Subcutaneous abdominal adipose tissue (tissue), 5 donors: ENCODE measurements around the gene GTF3C4.

Source experiments
- H3K27ac ChIP-seq: one replicate; pipeline ENCODE4 v1.7.0; 2013; ENCODE audit warnings: low read depth, mild to moderate bottlenecking, inconsistent platforms, low read length, moderate library complexity
- H3K27me3 ChIP-seq, 5 donors: one replicate each; pipeline ENCODE4 v1.7.0; 2013; ENCODE audit warnings: low read length in 5 of 5, inconsistent platforms in 1 of 5; ENCODE audit not compliant: control insufficient read depth in 5 of 5, insufficient read depth in 4 of 5
- H3K36me3 ChIP-seq, 5 donors: one replicate each; pipeline ENCODE4 v1.7.0; 2013; ENCODE audit warnings: low read length in 5 of 5; ENCODE audit not compliant: control insufficient read depth in 5 of 5, insufficient read depth in 5 of 5
- H3K4me1 ChIP-seq, 5 donors: one replicate each; pipeline ENCODE4 v1.7.0; 2013; ENCODE audit warnings: low read length in 5 of 5, mild to moderate bottlenecking in 3 of 5, moderate library complexity in 1 of 5; ENCODE audit not compliant: control insufficient read depth in 5 of 5, insufficient read depth in 5 of 5
- H3K4me3 ChIP-seq, 5 donors: one replicate each; pipeline ENCODE4 v1.7.0; 2013; ENCODE audit warnings: low read length in 5 of 5, low read depth in 1 of 5
- H3K9ac ChIP-seq, 5 donors: one replicate each; pipeline ENCODE4 v1.7.0; 2013; ENCODE audit warnings: low read length in 5 of 5, mild to moderate bottlenecking in 4 of 5, moderate library complexity in 3 of 5
- H3K9me3 ChIP-seq, 5 donors: one replicate each; pipeline ENCODE4 v1.7.0; 2013; ENCODE audit warnings: low read length in 5 of 5; ENCODE audit not compliant: control insufficient read depth in 5 of 5
- donor health status: healthy.
- donor health status: healthy.
- donor health status: healthy.
- donor health status: healthy.
- donor health status: healthy.

The GTF3C4 gene

DNA sequence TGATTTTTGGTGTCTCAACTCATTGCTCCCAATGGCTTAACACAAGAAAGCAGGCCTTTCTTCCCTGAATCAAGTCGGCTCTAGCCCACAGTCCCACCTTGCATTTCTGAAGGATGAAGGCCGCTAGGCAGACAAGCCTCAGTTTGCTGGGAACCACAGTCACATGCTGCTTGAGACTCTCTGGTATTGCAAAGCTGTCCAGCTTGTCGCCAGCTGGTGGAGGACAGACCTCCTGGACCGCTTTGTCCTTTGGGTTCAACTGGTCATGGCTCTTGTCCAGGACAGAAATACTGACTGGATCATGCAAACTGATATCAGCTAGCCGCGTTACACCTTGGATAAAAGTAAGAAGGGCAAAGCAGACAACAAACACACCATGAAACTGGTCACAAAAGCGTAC lies 23.5 kb upstream of the GTF3C4 start:
- Histone ChIP-seq H3K9me3 (no peaks in the 10 kb centered on the region), H3K27ac (no peak overlapping the region), H3K4me3 (no peak overlapping the region), H3K9ac (no peak overlapping the region), H3K27me3 (no peaks in the 10 kb centered on the region), H3K36me3 (peaks cover 36 to 85% (median 74%) of the 10 kb centered on the region in 5 donors), H3K4me1 (no peaks in the 10 kb centered on the region)

DNA sequence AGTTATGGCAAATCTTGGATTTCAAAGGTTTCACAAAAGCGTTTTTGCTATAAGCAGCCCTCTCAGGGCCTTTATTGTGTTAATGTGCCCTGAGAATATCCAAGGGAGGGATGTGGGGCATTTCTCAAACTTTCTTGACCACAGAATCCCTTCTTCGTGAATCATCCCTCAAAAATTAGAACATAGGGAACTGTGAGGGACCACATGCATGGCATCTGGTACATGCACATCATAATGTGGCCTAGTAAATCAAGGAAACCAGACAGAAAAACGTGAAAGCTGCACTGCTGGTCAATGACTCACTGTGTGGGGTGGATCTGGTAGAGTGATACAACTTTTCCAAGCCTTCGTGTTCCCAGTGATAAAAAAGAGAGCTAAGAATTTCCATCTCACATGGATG lies 22.9 kb upstream of the GTF3C4 start:
- H3K27ac ChIP-seq, result no peak overlapping the region
- H3K4me1 ChIP-seq, result no peaks in the 10 kb centered on the region
- no peak overlapping the region for H3K4me3 ChIP-seq
- no peaks in the 10 kb centered on the region for H3K9me3 ChIP-seq
- peaks cover 38 to 84% (median 74%) of the 10 kb centered on the region in 5 donors for H3K36me3 ChIP-seq
- H3K27me3 ChIP-seq, result no peaks in the 10 kb centered on the region
- no peak overlapping the region for H3K9ac ChIP-seq

DNA sequence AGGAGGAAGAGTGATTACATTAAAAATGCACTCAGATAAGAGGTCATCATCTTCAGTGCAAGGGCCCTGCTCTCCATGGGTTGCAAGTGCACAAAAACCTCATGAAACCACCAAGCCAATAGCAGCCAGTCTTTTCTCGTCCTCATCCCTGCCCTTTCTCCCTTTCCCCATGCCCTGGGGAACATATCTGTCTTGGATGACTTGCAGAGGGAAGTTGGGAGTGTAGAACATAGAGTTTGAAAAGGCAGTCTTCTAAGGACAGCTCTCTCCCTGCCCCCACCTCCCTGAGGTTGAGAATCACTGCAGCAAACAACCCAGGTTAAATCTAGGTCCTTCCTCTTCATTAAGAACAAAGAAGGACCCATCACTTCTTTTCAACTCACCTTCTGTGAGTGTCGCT lies 22.5 kb upstream of the GTF3C4 start:
- no peak overlapping the region for H3K9ac ChIP-seq
- no peaks in the 10 kb centered on the region for H3K9me3 ChIP-seq
- no peak overlapping the region for H3K27ac ChIP-seq
- no peaks in the 10 kb centered on the region for H3K27me3 ChIP-seq
- no peaks in the 10 kb centered on the region for H3K4me1 ChIP-seq
- H3K4me3 ChIP-seq, result no peak overlapping the region
- peaks cover 38 to 86% (median 75%) of the 10 kb centered on the region in 5 donors for H3K36me3 ChIP-seq

GRCh38 chr9:132648283-132648682 lies 22.0 kb upstream of the GTF3C4 start:
- no peak overlapping the region for H3K9ac ChIP-seq

DNA sequence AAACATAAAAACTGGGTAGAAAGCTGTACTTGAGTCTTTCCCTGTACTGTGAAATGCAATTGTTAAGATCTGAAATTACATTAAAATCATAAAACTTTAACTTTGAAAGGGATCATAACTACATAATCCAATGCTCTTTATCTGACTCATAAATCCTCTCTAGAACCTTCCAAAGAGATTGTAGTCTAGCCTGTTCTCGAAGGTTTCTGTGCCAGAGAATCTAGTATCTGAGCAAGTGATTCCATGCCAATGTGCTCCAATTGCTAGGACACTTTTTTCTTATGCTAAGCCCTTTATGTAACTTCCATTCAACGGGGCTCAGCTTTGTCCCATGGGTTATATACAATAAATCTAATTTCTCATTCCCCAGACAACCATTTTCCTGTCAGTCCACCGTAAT lies 21.6 kb upstream of the GTF3C4 start:
- no peak overlapping the region for H3K4me3 ChIP-seq
- no peak overlapping the region for H3K9ac ChIP-seq
- H3K36me3 ChIP-seq, result peaks cover 38 to 77% (median 68%) of the 10 kb centered on the region in 5 donors
- no peaks in the 10 kb centered on the region for H3K4me1 ChIP-seq
- no peak overlapping the region for H3K27ac ChIP-seq
- no peaks in the 10 kb centered on the region for H3K27me3 ChIP-seq
- H3K9me3 ChIP-seq, result no peaks in the 10 kb centered on the region

More at GRCh38 chr9:132648283-132648682, 22.0 kb upstream of the GTF3C4 start:
- no peak overlapping the region for H3K4me3 ChIP-seq
- H3K27me3 ChIP-seq, result no peaks in the 10 kb centered on the region
- H3K9me3 ChIP-seq, result no peaks in the 10 kb centered on the region
- H3K27ac ChIP-seq, result no peak overlapping the region
- peaks cover 38 to 81% (median 71%) of the 10 kb centered on the region in 5 donors for H3K36me3 ChIP-seq
- no peaks in the 10 kb centered on the region for H3K4me1 ChIP-seq

- Histone ChIP-seq H3K36me3 (peaks cover 38 to 63% (median 52%) of the 10 kb centered on the region in 5 donors), H3K27me3 (no peaks in the 10 kb centered on the region), H3K27ac (no peak overlapping the region), H3K9ac (no peak overlapping the region), H3K4me1 (no peaks in the 10 kb centered on the region), H3K9me3 (no peaks in the 10 kb centered on the region), H3K4me3 (no peak overlapping the region)
These were observed 19.0 kb upstream of the GTF3C4 start for GRCh38 chr9:132651259-132651658.

- H3K27ac ChIP-seq, result no peak overlapping the region
- no peaks in the 10 kb centered on the region for H3K4me1 ChIP-seq
- no peaks in the 10 kb centered on the region for H3K27me3 ChIP-seq
- H3K36me3 ChIP-seq, result peaks cover 34 to 62% (median 50%) of the 10 kb centered on the region in 5 donors
- no peak overlapping the region for H3K4me3 ChIP-seq
- no peaks in the 10 kb centered on the region for H3K9me3 ChIP-seq
- H3K9ac ChIP-seq, result no peak overlapping the region
These were observed 14.0 kb upstream of the GTF3C4 start for GRCh38 chr9:132656299-132656698.

- peaks cover 20 to 51% (median 33%) of the 10 kb centered on the region in 5 donors for H3K36me3 ChIP-seq
- H3K4me1 ChIP-seq, result no peaks in the 10 kb centered on the region
These were observed 7.9 kb upstream of the GTF3C4 start for GRCh38 chr9:132662152-132662945.

GRCh38 chr9:132663117-132663516 lies 7.1 kb upstream of the GTF3C4 start:
- Histone ChIP-seq H3K4me3 (no peak overlapping the region), H3K27ac (no peak overlapping the region), H3K4me1 (no peaks in the 10 kb centered on the region), H3K9me3 (no peaks in the 10 kb centered on the region), H3K9ac (no peak overlapping the region), H3K27me3 (no peaks in the 10 kb centered on the region), H3K36me3 (peaks cover 15 to 44% (median 26%) of the 10 kb centered on the region in 5 donors)

More at GRCh38 chr9:132662152-132662945, 7.9 kb upstream of the GTF3C4 start:
- Histone ChIP-seq H3K4me3 (no peak overlapping the region), H3K27ac (no peak overlapping the region), H3K27me3 (no peaks in the 10 kb centered on the region), H3K9ac (no peak overlapping the region), H3K9me3 (no peaks in the 10 kb centered on the region)

- Histone ChIP-seq H3K9me3 (no peaks in the 10 kb centered on the region), H3K9ac (no peak overlapping the region), H3K27ac (no peak overlapping the region), H3K4me1 (peaks cover 0 to 2% (median under 1%) of the 10 kb centered on the region in 5 donors), H3K27me3 (no peaks in the 10 kb centered on the region), H3K4me3 (no peak overlapping the region), H3K36me3 (peaks cover 8 to 37% (median 21%) of the 10 kb centered on the region in 5 donors)
These were observed 6.4 kb upstream of the GTF3C4 start for GRCh38 chr9:132663851-132664250.
